Measurements from ENCODE around the gene KRTAP5-5. TPM values are rescaled to one million over a fixed set of nuclear protein-coding genes. Genes with fewer than 3 reads are reported as not detected.
"Not testable (repeated sequence)": the region's sequence is repeated elsewhere in the genome, so short reads cannot be mapped to it uniquely, and the experiment has no call there.

The KRTAP5-5 gene
- polyA plus RNA-seq, 2 donors, result not detected

DNA sequence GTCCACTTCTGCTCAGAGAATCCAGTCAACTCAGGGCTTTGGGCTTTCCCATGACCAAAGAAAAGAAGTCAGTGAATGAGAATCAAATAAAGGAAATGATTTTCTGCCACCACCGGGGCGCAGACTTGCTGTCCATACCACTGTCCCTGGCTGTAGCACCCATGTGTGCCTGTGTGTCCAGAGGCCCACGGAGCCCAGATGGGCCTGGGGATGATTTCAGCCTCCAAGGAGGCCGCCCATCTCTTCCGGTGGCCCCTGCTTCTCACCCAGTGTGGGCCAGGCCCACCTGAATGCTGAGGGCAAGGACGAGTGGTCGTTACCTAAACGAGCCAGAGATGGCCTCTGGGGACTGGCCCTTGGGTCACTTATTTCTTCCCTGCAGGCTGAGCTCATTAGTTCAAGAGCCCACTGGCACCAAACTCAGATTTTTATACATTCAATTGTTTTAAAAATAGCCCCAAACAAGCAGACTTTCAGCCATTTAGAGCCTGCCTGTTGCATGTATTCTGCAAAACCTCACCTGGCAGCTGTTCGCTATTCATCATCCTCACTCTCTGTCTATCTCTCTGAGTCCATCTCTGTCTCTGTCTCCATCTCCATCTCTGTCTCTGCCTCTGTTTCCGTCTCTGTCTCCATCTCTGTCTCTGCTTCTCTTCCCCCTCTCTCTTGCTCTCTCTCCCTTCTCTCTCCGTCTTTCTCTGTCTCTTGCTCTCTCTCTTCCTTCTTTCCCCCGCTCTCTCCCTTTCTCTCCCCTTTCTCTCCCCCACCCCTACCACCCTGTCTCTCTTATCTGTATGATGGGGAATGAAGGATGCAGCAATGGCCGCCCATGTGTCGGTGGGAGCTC is 24.2 kb downstream of the KRTAP5-5 start:
- 89 to 90% methylated on average over 14 of the region's 14 CpGs for WGBS, 2 donors
- Histone ChIP-seq H3K4me1 (ENCODE audit: control insufficient read depth in 2 of 2, insufficient read depth in 2 of 2, low read length in 1 of 2) (peaks cover 0 to 8% of the 10 kb centered on the region in 2 donors), H3K4me3 (ENCODE audit: low read depth in 1 of 2, low read length in 2 of 2) (no peak overlapping the region), H3K36me3 (ENCODE audit: control insufficient read depth in 2 of 2, insufficient read depth in 2 of 2, low read length in 1 of 2) (no peaks in the 10 kb centered on the region), H3K27ac (ENCODE audit: low read depth in 2 of 2, low read length in 1 of 2) (no peak overlapping the region), H3K9me3 (ENCODE audit: control insufficient read depth in 2 of 2, insufficient read depth in 1 of 2, low read depth in 1 of 2, low read length in 1 of 2) (no peaks in the 10 kb centered on the region), H3K27me3 (ENCODE audit: control insufficient read depth in 1 of 2, insufficient read depth in 2 of 2, low read length in 2 of 2) (no peaks in the 10 kb centered on the region)

DNA sequence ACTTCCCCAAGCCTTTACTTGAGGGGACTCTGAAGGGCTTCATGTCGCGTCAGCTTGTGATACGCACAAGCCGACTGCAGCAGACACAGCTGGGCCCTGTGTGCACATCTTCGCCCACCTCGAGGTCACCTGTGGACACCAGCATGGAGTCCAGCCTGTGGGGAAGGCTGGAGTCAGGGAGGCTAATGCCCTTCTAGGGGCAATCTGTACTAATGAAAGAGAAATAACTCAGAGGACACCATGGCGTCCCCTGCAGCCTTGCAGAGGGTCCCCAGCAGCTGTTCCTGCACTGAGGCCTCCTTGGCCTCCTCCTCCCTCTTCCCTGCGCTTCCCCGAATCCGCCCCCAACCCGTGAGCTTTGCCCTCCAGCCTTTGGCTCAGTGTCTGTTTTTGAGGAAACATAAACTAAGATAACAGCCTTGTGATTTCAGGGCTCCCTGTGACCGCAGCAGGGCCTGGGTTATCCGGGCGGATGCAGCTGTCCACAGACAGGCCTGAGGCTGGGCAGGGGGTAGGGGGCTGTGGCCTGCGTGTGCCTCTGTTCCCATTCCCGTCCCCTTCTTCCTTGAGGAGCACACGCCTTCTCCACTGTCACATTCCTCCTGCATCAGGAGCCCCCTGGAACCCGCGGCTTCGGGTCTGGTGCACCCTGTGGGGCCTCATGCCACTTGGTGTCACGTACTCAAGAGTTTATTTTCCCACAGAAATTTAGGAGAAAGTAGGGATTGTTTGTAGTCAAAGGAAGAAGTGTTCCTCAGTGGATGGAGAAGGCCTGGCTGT is 25.0 kb downstream of the KRTAP5-5 start:
- Histone ChIP-seq H3K4me3 (ENCODE audit: low read depth in 1 of 2, low read length in 2 of 2) (no peak overlapping the region), H3K27ac (ENCODE audit: low read depth in 2 of 2, low read length in 1 of 2) (no peak overlapping the region), H3K4me1 (ENCODE audit: control insufficient read depth in 2 of 2, insufficient read depth in 2 of 2, low read length in 1 of 2) (peaks cover 0 to 8% of the 10 kb centered on the region in 2 donors), H3K36me3 (ENCODE audit: control insufficient read depth in 2 of 2, insufficient read depth in 2 of 2, low read length in 1 of 2) (no peaks in the 10 kb centered on the region), H3K9me3 (ENCODE audit: control insufficient read depth in 2 of 2, insufficient read depth in 1 of 2, low read depth in 1 of 2, low read length in 1 of 2) (no peaks in the 10 kb centered on the region), H3K27me3 (ENCODE audit: control insufficient read depth in 1 of 2, insufficient read depth in 2 of 2, low read length in 2 of 2) (no peaks in the 10 kb centered on the region)
- 68 to 71% methylated on average over 20 to 21 of the region's 21 CpGs for WGBS, 2 donors

DNA sequence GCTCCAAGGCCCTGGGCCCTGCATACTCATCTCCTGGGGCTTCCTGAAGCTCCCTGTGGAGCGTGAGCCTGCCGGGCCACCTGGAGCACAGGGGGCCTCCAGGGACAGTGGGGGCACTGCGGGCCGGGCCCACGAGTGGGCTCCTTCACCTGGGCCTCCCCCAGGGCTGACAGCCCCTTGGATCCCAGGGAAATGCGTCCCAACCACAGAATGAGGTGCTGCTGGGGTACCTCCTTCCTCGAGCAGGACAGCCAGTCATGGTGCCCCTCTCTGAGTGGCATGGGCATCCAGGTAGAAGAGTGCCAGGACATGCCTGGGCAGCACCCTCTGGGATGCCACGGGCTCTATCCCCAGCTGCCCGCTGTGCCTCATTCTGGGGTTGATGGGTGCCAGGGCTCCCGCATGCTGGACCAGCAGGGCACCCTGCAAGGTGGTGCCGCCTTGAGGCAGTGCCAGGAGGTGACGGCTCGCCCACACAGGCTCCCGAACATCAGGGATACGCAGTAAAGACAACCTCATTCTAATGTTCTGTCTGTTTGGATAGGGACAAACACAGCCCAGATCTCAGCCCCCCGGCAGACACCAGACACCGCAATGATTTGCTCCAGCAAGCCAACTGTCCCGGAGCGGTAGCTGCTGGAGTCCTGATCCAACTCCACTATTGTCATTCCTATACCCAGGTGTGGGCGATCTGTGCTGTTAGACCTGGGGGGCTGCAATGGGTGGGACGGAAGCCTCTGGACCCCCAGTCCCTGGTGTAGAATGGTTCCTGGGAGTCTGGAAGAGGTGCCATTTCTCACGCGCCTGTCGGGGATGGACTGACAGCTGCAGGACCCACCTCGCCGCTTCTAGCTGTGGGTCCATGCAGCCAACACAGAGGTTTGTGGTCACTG is 25.8 kb downstream of the KRTAP5-5 start:
- Histone ChIP-seq H3K4me3 (ENCODE audit: low read depth in 1 of 2, low read length in 2 of 2) (no peak overlapping the region), H3K4me1 (ENCODE audit: control insufficient read depth in 2 of 2, insufficient read depth in 2 of 2, low read length in 1 of 2) (peaks cover 0 to 8% of the 10 kb centered on the region in 2 donors), H3K9me3 (ENCODE audit: control insufficient read depth in 2 of 2, insufficient read depth in 1 of 2, low read depth in 1 of 2, low read length in 1 of 2) (no peaks in the 10 kb centered on the region), H3K36me3 (ENCODE audit: control insufficient read depth in 2 of 2, insufficient read depth in 2 of 2, low read length in 1 of 2) (no peaks in the 10 kb centered on the region), H3K27me3 (ENCODE audit: control insufficient read depth in 1 of 2, insufficient read depth in 2 of 2, low read length in 2 of 2) (no peaks in the 10 kb centered on the region), H3K27ac (ENCODE audit: low read depth in 2 of 2, low read length in 1 of 2) (no peak overlapping the region)
- WGBS, 2 donors, result 64 to 71% methylated on average over 26 of the region's 26 CpGs

DNA sequence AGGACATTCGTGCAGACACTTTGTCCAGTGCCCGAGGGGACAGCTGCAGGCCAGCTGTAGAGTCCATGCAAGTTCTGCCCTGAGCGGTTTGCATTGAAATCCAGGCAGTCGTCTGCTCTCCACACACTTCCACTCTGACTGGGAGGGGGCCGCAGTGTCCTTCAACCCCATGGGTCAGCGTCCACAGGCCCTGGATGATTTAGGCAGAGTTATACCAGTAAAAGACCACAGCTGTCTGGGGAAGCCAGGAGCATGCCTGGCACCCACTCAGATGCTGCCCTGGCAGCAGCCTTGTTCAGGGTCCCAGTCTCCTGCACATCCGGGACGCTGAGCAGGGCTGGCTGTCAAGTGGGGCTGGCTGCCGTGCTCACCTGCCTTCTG is 26.5 kb downstream of the KRTAP5-5 start:
- no peaks in the 10 kb centered on the region for H3K36me3 ChIP-seq (ENCODE audit: control insufficient read depth in 2 of 2, insufficient read depth in 2 of 2, low read length in 1 of 2)
- H3K4me1 ChIP-seq (ENCODE audit: control insufficient read depth in 2 of 2, insufficient read depth in 2 of 2, low read length in 1 of 2), result peaks cover 0 to 2% of the 10 kb centered on the region in 2 donors
- no peak overlapping the region for H3K27ac ChIP-seq (ENCODE audit: low read depth in 2 of 2, low read length in 1 of 2)
- no peak overlapping the region for H3K4me3 ChIP-seq (ENCODE audit: low read depth in 1 of 2, low read length in 2 of 2)
- H3K9me3 ChIP-seq (ENCODE audit: control insufficient read depth in 2 of 2, insufficient read depth in 1 of 2, low read depth in 1 of 2, low read length in 1 of 2), result no peaks in the 10 kb centered on the region
- 79 to 80% methylated on average over 9 of the region's 9 CpGs for WGBS, 2 donors
- no peaks in the 10 kb centered on the region for H3K27me3 ChIP-seq (ENCODE audit: control insufficient read depth in 1 of 2, insufficient read depth in 2 of 2, low read length in 2 of 2)

DNA sequence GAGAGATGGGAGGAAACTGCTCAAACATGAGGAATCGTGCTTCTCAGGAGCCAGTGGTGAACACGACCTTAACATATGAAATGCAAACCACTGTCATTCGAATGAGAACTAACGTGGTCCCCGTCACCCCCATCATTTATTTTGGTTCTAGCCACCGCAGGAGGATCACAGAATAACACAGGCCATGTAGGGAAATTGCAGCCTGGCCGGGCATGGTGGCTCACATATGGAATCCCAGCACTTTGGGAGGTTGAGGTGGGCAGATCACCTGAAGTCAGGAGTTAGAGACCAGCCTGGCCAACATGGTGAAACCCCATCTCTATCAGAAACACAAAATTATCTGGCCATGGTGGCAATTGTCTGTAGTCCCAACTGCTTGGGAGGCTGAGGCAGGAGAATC is 27.1 kb downstream of the KRTAP5-5 start:
- Histone ChIP-seq H3K27ac (ENCODE audit: low read depth in 2 of 2, low read length in 1 of 2) (no peak overlapping the region), H3K4me3 (ENCODE audit: low read depth in 1 of 2, low read length in 2 of 2) (no peak overlapping the region), H3K27me3 (ENCODE audit: control insufficient read depth in 1 of 2, insufficient read depth in 2 of 2, low read length in 2 of 2) (no peaks in the 10 kb centered on the region), H3K36me3 (ENCODE audit: control insufficient read depth in 2 of 2, insufficient read depth in 2 of 2, low read length in 1 of 2) (no peaks in the 10 kb centered on the region), H3K4me1 (ENCODE audit: control insufficient read depth in 2 of 2, insufficient read depth in 2 of 2, low read length in 1 of 2) (peaks cover 0 to 2% of the 10 kb centered on the region in 2 donors), H3K9me3 (ENCODE audit: control insufficient read depth in 2 of 2, insufficient read depth in 1 of 2, low read depth in 1 of 2, low read length in 1 of 2) (no peaks in the 10 kb centered on the region)
- 77 to 87% methylated on average over 7 of the region's 7 CpGs for WGBS, 2 donors

DNA sequence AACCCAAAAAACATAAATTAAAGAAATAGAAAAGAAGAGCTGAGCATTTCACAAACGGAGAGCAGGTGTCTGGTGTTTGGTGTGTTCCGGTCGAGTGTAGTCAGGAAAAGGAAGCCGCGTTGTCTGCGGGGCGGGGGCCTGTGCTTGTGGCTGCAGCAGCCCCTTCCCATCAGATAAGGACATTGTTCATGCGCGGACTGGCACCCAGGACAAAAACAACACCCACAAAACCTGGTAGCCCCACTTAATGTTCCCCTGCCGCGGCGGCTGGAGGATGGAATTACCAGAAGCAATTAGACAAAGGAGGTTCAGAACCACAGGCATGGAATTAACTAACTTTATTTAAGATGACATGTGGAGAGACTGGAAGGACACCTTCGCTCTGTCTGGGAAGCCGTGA is 29.9 kb downstream of the KRTAP5-5 start:
- H3K9me3 ChIP-seq (ENCODE audit: control insufficient read depth in 2 of 2, insufficient read depth in 1 of 2, low read depth in 1 of 2, low read length in 1 of 2), result no peaks in the 10 kb centered on the region
- H3K27ac ChIP-seq (ENCODE audit: low read depth in 2 of 2, low read length in 1 of 2), result no peak overlapping the region
- no peaks in the 10 kb centered on the region for H3K36me3 ChIP-seq (ENCODE audit: control insufficient read depth in 2 of 2, insufficient read depth in 2 of 2, low read length in 1 of 2)
- H3K4me3 ChIP-seq (ENCODE audit: low read depth in 1 of 2, low read length in 2 of 2), result no peak overlapping the region
- H3K27me3 ChIP-seq (ENCODE audit: control insufficient read depth in 1 of 2, insufficient read depth in 2 of 2, low read length in 2 of 2), result peaks cover 0 to 2% of the 10 kb centered on the region in 2 donors
- 70 to 76% methylated on average over 14 of the region's 14 CpGs for WGBS, 2 donors
- H3K4me1 ChIP-seq (ENCODE audit: control insufficient read depth in 2 of 2, insufficient read depth in 2 of 2, low read length in 1 of 2), result peaks cover 0 to 2% of the 10 kb centered on the region in 2 donors

DNA sequence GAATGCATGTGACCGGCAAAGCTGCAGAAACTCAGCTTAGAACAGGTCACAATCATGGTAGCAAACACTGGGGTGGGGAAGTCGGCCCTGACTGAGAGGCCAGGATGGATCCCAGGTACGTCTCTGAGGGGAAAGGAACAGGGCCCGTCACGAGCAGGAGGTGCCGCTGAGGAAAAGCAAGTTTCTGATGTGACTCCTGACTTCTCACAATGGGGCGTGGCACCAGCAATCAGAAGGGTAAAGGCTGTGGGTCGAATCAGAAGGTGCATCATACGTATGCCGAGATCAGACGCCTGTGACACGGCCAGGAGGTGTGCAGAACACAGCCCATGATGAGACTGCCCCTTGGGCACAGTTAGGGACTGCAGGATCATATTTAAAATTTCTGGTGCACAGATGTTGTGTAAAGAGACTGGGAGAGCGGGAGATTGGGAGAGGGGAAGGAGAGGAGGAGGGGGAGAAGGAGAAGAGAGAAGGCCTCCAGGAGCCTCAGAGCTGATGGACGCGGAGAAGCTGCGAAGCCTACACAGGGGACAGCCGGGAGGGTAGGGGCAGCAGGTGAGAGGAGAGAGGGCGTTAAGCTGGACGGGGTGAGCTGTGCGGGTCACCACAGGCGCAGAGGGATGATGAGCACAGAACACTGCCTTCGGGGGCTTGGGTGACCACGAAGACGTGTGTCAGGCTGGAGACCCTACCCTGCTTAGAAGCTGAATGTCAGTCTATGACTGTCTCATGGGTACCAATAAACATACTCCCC is 30.7 kb downstream of the KRTAP5-5 start:
- no peak overlapping the region for H3K4me3 ChIP-seq (ENCODE audit: low read depth in 1 of 2, low read length in 2 of 2)
- no peaks in the 10 kb centered on the region for H3K9me3 ChIP-seq (ENCODE audit: control insufficient read depth in 2 of 2, insufficient read depth in 1 of 2, low read depth in 1 of 2, low read length in 1 of 2)
- H3K36me3 ChIP-seq (ENCODE audit: control insufficient read depth in 2 of 2, insufficient read depth in 2 of 2, low read length in 1 of 2), result no peaks in the 10 kb centered on the region
- 77 to 78% methylated on average over 24 of the region's 24 CpGs for WGBS, 2 donors
- H3K27ac ChIP-seq (ENCODE audit: low read depth in 2 of 2, low read length in 1 of 2), result no peak overlapping the region
- H3K27me3 ChIP-seq (ENCODE audit: control insufficient read depth in 1 of 2, insufficient read depth in 2 of 2, low read length in 2 of 2), result peaks cover 0 to 2% of the 10 kb centered on the region in 2 donors
- H3K4me1 ChIP-seq (ENCODE audit: control insufficient read depth in 2 of 2, insufficient read depth in 2 of 2, low read length in 1 of 2), result peaks cover 0 to 2% of the 10 kb centered on the region in 2 donors

DNA sequence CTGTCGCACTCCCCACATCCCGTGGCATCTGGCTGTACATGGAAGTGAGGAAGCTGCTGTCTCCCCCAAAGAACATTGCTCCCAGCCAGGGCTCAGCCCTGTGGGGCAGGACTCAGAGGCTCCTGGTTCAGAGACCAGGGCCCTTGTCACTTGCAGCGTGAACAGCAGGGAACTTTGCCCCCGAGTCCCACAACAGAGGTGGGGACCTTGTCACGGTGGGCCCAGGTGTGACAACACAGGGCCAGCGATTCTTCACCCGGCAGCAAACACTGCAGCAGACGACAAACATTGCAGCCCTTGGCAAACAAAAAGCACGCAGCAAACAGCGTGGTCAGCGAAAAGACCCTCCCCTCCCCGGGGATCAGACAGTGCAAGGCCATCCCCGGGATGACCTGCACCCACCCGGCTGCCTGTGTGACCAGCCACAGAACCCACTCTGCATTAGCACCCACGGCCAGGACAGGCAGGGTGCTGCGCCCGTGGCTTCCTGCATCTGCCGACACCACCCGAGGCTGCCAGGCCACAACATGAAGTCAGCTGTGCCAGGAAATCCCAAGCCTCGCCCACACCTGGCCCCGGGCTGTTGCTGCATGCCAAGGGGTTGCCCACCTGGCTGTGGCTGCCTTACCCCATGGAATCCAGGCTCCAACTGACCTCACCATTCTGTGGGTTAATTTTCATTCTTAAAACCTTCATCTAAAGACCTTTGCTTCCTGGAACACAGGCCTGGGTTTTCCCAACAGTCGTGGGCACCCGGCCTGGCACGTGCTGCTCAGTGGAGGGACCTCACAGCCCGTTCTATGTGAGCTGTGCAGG is 32.1 kb downstream of the KRTAP5-5 start:
- not testable (repeated sequence) for H3K9me3 ChIP-seq (ENCODE audit: control insufficient read depth in 2 of 2, insufficient read depth in 1 of 2, low read depth in 1 of 2, low read length in 1 of 2); H3K27me3 ChIP-seq (ENCODE audit: control insufficient read depth in 1 of 2, insufficient read depth in 2 of 2, low read length in 2 of 2); H3K36me3 ChIP-seq (ENCODE audit: control insufficient read depth in 2 of 2, insufficient read depth in 2 of 2, low read length in 1 of 2); H3K4me3 ChIP-seq (ENCODE audit: low read depth in 1 of 2, low read length in 2 of 2); H3K27ac ChIP-seq (ENCODE audit: low read depth in 2 of 2, low read length in 1 of 2); H3K4me1 ChIP-seq (ENCODE audit: control insufficient read depth in 2 of 2, insufficient read depth in 2 of 2, low read length in 1 of 2)
- WGBS, 2 donors, result 40 to 46% methylated on average over 16 to 21 of the region's 25 CpGs
